GM19324 (cell line): ENCODE data around the gene CCN2.

ENCODE experiments used
- ATAC-seq: cut with Tn5 transposase; IDR thresholded peaks from one replicate; pipeline ENCODE4 v1.9.1; 2021; ENCODE audit warnings: mild to moderate bottlenecking, moderate library complexity; ENCODE audit not compliant: unreplicated experiment, low FRiP score

CCN2 gene, protein sequence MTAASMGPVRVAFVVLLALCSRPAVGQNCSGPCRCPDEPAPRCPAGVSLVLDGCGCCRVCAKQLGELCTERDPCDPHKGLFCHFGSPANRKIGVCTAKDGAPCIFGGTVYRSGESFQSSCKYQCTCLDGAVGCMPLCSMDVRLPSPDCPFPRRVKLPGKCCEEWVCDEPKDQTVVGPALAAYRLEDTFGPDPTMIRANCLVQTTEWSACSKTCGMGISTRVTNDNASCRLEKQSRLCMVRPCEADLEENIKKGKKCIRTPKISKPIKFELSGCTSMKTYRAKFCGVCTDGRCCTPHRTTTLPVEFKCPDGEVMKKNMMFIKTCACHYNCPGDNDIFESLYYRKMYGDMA

DNA sequence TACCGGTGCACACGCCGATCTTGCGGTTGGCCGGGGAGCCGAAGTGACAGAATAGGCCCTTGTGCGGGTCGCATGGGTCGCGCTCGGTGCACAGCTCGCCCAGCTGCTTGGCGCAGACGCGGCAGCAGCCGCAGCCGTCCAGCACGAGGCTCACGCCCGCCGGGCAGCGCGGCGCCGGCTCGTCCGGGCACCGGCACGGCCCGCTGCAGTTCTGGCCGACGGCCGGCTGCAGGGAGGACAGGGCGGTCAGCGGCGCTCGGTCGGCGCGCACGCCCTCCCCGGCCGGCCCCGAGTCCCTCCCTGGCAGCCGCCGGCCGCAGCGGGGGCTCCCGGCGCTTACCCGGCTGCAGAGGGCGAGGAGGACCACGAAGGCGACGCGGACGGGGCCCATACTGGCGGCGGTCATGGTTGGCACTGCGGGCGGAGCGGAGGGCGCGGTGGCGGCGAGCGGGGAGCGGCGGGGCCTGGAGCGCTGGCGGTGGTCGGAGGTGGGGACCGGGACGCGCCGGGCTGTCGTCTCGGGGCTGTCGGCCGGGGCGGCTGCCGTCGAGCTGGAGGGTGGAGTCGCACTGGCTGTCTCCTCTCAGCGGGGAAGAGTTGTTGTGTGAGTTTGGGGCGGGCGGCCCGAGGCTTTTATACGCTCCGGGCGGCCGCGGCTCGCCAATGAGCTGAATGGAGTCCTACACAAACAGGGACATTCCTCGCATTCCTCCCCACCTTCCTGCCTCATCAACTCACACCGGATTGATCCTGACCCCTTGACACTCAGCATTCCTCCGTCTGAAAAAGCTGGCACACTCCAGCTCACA is at the start of gene CCN2:
Gene CCN2, minus strand, starts transcription at position 606 of the 809 bp plus-strand sequence. Its CDS starts 200 bp downstream, at position 406.
- no peak for ATAC-seq

DNA sequence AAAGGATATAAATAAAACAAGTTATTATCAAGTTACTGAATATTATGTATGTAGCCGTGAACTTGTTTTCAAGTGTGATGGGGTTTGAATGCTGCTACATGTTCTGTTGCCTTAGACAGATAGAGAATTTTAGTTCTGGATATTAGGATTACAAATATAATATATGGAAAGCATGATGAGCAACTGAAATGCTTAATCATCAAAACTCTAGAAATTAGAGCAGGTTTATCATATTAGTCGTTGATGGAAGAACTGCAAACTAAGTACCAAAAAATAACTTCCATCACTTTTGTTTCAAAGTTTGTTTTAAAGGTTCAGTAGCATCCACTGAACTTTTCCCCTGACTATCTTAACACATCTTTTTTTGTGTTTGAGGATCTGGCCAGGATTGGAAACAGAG is 49.1 kb upstream of the CCN2 start:
- ATAC-seq = no peak

DNA sequence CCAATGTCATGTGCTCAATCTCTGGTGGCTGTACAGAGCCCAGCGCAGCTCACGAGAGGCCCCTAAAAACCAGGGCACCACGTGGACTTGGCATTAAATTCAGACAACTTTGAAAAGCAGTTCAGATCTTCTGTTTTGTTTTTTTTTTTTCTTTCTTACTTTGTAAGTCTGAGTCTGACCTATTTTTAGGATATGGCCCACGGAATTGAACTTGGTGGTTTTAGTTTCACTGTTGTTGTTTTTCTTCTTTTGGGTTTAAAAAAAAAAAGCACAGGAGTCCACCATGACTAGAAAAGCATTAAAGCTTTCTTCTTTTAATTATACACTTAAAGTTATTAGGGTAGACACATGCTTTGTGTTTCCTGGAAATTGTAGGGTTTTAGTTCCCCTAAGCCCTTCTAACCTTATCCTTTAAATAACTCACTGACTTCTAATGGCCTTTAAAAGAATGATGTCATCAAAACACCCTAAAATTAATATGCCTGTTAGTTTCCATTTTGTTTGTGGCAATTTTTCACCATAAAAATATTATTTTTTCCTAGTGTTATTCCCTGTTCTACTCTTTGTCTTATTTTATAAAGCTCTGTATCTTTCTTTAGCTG is 48.5 kb upstream of the CCN2 start:
- no peak for ATAC-seq

DNA sequence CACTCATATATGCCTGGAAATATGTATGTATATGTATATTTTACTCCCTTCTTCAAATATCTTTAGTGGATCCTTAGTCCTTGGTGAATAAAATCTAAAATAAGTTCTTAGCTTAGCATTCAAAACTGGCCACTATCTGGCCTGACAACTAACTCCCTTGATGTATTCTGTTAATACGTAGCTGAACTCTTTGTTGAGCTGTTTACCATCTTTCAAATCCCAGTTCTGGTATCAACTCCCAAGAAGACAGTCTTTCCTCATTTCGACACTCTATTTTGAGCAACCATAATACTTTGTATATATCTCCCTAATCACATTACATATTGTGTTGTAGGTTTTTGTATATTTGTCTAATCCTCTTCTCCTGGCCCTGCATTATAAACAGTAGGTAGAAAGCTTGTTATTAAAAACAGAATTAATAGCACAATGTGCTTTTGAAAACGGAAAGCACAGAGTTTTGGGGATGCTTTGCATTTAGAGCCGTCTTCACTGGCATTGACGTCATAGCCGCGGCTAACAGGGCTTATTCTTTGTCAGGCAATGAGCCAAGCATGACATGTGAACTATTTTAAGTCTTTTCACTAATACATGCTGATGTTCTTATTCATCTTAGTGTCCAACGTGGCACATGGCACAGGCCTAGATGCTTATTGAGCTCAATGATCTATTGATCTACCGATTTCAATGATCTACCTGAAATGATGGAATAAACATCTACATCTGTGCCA is 47.2 kb upstream of the CCN2 start:
- no peak for ATAC-seq

DNA sequence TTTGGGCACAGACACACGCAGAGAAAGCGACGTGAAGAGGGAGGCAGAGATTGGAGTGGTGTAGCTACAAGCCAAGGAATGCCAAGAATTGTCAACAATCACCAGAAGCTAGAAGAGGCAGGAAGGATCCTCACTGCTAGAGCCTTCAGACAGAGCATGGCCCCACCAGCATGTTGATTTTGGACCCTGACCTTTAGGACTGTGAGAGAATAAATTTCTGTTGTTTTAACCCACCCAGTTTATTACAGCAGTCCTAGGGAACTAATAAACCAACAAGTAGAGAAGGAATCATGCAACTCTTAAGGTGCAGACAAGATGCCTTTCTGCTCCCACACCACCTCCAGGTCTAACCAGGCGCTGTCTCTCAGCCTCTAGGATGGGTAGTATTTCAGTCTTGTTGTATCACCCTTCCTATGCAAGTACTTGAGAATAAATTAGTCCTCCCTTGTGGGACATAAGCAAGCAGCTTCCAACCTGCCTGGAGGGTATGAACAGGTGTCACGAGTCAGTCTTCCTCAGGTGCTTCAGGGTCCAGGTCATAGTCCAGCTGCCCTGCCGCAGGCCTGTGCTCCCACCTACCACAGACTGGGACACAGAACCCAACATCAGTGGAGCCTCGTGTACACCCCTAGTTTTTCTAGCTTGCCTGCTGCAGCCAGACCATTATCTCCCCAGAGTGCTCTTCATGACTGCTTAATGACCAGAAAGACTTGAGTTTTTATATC is 46.4 kb upstream of the CCN2 start:
- ATAC-seq = no peak

DNA sequence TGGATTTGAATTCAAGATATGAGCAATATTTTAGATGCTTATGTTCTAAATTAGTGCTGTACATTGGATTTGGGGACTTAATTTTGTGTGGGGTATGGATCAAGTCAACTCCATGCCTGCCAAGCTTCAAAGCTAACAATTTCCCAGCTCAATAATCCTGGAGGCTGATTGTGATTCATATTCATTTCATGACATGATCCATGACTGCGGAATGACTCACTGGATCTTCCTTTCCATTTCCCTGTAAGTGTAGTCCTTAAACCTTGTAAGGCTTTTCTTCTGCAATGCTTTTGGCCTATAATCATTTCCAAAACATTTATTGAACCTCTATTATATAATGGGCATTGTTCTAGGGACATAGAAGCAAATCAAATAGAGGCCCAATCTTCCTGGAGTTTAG is 44.7 kb upstream of the CCN2 start:
- no peak for ATAC-seq

DNA sequence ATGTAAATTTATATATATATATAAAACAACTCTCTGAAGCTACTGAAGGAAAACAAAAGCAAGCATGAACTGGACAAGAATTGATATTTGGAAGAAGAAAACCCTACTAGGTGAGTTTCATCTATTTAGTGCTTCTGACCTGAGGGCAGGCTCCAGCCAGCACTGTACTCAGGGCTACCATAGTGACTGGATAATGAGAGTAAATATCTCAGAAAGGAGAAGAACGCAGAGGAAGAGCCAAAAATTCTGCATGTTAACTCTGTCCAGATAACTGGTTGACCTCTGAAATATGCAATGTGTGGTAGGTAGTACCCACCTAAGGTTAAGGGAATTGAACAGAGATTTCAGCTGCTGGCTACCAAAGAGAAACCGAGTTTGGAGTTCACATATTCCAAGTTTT is 41.4 kb upstream of the CCN2 start:
- ATAC-seq = no peak

DNA sequence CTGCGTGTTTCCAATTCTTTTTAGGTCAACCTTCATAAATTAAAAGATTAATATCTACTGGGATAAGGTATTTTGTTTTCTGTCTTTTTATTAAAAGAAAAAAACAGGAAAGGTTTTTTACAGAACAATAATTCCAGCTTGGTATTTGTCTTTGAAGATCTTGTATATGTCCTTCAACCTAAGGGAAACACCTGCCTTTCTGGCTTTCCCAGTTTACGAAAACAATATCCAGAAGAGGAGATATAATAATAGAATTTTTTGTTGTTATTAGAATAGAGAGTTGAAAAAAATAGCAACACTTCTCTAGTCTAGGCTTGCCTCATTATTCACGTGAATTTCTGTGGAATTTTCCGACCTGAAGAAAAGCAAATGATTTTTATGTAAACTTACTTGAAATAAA is 37.9 kb upstream of the CCN2 start:
- ATAC-seq = no peak

DNA sequence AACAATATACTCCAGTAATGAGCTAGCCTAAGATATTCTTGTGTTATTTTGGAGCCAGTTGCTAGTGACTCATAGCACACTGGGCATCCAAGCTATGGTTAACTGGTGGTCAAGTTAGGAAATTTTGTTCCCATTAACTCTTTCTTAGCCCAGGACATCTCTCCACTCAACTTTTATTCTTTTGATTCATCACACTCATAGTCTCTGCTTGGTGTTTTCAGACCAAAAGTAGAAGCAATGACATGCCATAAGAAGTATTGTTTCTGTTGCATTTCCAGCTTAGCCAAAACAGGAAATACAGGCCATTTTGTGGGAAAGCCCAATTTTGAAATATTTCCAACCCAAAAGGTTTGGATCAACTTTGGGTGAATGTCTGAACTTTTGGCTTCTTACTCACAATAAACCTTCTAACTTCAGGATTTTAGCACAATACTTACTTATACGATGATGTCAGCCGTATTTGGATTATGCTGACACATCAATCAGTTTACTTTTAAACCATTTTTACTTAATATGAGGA is 31.6 kb upstream of the CCN2 start:
- no peak for ATAC-seq

DNA sequence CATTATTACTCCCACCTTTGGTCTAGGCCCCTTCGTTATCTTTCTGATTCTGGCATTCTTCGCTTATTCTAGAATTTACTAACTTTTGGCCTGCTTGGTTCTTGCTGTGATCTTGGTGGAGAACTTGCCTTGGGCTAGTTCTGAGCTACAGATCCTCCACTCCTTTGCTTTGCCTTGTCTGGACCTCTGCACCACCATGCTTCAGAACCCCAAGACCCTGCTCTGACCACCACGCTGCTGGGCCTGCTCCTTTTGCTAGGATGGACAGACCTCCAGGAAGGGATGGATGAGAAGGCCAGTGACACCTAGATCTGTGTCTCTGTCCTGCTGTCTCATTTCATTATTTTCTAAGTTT is 30.4 kb upstream of the CCN2 start:
- no peak for ATAC-seq

DNA sequence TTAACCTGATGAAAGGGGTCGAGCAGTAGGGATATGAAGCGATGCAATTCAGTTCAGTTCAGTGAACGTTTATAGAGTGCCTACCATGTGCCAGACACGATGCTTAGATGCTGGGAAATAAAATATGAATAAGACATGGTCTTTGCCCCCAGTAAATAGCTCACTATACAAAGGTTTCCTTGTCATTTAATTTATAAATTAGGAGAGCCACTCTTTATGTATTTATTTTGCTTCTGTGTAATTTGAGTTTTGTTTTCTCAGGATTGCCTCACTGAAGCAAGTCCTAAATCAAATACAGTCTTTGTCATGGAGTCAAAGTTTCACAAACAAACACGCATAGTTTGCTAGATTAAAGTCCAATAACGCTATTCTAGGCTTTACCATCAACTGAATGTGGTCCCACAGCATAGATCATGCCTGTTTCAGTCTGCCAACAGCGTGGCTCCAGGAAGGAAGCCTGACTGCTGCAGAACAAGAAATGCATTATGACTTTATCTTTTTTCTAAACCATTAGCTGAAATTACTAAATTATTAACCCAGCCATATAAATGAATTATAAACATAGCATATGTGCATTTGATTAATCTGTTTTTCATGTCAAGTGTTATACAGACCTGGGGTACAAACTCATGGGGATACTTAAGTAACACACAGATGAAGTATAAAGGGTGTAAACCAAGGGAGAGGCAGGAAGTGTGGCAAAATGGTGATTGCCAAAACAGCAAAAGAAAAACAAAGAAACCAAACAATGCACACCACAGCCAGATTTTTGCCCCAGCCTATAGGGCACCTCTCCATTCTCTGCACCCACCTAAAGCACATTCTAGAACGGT is 29.8 kb upstream of the CCN2 start:
- ATAC-seq = no peak

DNA sequence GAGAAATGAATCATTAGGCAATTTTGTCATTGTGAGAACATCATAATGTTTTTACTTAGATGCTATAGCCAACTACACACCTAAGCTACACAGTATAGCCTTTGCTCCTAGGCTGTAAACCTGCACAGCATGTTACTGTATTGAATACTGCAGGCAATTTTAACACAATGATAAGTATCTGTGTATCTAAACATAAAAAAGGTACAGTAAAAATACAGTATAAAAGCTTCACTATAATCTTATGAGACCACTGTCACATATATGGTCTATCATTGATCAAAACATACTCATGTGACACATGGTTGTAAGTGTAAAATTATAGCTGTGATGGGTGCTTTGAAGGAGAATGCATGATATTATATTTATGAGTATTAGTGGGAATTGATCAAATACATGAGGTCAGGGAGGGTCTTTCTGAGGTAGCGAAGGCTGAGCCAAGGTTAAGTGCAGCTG is 29.2 kb upstream of the CCN2 start:
- ATAC-seq = no peak

DNA sequence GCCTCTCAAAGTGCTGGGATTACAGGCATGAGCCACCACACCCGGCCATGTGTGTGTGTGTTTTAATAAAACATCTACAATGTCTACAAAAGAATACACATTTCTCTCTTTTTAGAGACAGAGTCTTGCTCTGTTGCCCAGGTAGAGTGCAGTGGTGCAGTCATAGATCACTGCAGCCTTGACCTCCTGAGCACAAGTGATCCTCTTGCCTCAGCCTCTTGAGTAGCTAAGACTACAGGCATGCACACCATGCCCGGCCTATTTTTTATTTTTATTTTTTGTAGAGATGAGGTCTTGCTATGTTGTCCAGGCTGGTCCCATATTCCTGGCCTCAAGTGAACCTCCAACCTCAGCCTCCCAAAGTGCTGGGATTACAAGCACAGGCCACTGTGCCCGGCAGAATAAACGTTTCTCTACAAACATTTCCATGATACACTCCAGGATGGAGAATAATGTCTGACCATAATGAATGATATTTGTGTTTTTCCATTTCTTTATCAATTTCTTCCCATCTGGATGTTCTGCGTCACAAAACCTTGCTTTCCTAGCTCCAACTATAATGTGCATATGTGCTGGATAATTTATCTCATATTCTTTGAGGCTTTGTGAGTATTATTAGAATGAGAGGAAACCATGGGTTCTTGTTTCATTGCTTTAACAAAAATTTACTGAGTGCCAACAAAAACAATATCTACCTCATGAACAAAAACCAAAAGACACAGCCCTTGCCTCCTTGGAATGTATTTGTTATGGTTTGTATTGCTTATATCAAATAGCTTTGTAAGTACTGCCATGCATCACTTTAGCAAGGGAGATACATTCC is 28.6 kb upstream of the CCN2 start:
- no peak for ATAC-seq

DNA sequence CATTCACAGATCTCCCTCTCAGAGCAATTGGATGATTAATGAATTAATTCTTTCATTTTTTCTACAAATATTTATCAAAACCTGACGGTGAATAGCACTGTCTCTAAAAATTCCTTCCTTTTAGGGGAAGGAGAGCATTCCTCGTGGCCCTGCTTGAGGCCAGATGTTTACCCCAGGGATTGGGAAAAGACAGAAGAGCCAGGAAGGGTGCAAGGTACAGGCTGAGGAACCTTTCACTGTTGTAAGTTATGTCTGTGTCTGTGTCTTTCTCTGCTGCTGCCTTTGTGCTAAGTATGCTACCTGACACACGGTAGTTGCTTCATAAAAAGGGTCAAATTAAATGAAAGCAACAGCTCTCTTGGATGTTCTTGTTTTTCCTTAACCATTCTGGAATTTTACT is 27.4 kb upstream of the CCN2 start:
- ATAC-seq = no peak

DNA sequence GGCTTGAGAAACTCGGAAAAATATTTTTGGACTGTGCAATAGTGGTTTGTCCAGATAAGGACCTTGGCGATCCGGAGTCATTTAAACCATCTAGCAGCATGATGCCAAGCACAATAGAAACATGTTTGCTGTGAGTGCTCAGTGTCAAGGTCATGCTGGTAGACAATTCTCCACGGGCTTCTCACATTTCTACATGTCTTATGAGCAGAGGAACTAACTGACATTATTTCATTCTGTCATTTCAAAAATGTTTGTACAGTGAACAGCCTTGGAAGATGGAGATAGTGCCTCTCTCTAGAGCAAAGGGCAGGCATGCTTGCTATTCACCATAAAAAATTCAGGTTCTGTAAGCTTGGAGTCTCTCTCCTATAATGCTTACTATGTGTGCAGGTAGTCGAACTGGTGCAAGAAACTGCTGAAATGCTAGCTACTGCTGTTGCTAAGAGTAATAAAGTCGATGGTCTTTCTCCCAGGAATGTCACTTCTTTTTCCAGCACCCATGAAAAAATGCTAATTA is 25.4 kb upstream of the CCN2 start:
- no peak for ATAC-seq

DNA sequence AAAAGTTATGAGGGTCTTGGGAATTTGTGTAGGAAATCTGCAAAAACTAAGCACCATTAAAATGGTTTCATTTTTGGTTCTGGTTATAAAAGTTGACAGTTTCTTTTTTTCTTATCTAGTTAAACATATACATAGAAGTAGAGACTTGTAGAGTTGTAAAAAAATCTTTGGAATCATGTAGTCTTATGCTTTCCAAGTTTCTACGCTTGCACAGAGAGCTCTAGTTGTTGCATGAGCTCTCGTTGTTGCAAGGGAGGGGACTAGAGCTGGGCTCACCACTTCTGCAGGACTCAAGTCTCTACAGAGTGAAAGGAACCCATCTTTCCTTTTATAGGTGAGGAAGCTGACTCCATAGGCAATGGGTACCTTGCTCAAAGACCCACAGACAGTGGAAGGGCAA is 21.6 kb upstream of the CCN2 start:
- no peak for ATAC-seq

DNA sequence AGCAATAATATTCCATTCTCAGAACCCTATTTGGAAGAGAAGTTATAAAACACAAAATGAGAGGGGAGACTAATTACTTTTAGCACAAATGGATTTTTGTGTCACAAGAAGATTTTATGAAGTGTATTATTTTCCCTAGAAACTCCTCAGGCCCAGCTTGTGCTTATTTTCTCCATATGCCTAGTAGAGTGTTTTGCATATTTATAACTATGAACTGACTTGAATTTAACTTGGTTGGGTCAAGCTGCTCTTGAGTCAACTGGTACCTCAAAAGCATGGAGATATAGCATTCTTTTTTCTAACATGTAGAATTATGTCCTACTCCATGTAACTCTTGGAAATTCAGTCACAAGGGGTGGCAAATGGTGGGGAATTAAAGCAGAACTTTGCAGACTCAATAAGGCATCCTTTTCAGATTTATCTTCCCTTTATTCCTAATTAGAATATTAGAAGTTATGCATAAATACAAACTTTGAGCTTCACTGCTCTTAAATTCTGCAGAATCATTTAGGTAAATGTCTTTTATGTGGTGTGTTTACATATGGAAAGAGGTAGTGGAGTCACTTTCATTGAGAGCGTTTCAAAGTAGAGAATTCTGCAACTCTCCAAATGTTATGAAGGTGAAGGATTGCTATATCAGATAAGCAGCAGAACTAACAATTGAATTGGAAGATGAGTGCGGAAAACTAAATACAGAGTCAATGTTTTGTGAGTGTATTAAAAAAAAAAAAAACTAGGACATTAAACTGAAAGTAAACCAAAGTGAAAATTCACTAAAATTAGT is 19.1 kb upstream of the CCN2 start:
- ATAC-seq = no peak
